WTC11 (cell line): ENCODE data around the gene TRIM38. TPM values are rescaled to one million over a fixed set of nuclear protein-coding genes. Genes with fewer than 3 reads are reported as not detected.

Experiments used
- ATAC-seq: fragments of 200-7000 bp; cut with Tn5 transposase; 2 replicates; pipeline ENCODE4 v1.10.0; 2021; ENCODE audit warnings: mild to moderate bottlenecking, moderate library complexity
- CTCF ChIA-PET: fragments of 300-600 bp; sonication (Branson Sonifier 250); formaldehyde crosslinking; loops from one replicate; lab custom pipeline; 2021; ENCODE audit warnings: antibody characterized with exemption; lab: Charles Lee
- POLR2A ChIA-PET: fragments of 350-600 bp; sonication (Branson Sonifier 250); formaldehyde crosslinking; loops from one replicate; lab custom pipeline; 2021; ENCODE audit warnings: antibody characterized with exemption; lab: Charles Lee
- DNase-seq: peaks from one replicate; pipeline ENCODE4 v3.0.0; 2021; ENCODE audit warnings: low spot score
- H3K27ac Mint-ChIP-seq: 2 replicates; pipeline ENCODE4 v1.8.0; 2021; ENCODE audit warnings: mixed read lengths
- H3K27me3 Mint-ChIP-seq: 2 replicates; pipeline ENCODE4 v1.8.0; 2021; ENCODE audit warnings: low read depth, mild to moderate bottlenecking, moderate library complexity, mixed read lengths
- H3K36me3 Mint-ChIP-seq: 2 replicates; pipeline ENCODE4 v1.8.0; 2021; ENCODE audit warnings: mixed read lengths
- H3K4me1 Mint-ChIP-seq: 2 replicates; pipeline ENCODE4 v1.8.0; 2022; ENCODE audit warnings: mixed read lengths
- H3K4me3 Mint-ChIP-seq: 2 replicates; pipeline ENCODE4 v1.8.0; 2021; ENCODE audit warnings: mild to moderate bottlenecking, moderate library complexity, mixed read lengths
- H3K9me3 Mint-ChIP-seq: 2 replicates; pipeline ENCODE4 v1.8.0; 2021; ENCODE audit warnings: mixed read lengths
- ARID4B ChIP-seq: sonication (generic); formaldehyde crosslinking; IDR thresholded peaks from 2 replicates; pipeline ENCODE4 v1.8.0; 2023; ENCODE audit warnings: missing genetic modification reagents, mild to moderate bottlenecking, borderline replicate concordance
- EMX1 ChIP-seq: fragments of 250-450 bp; sonication (Bioruptor Pico); IDR thresholded peaks from 2 replicates; pipeline ENCODE4 v1.8.0; 2021; ENCODE audit warnings: mild to moderate bottlenecking
- FOXP1 ChIP-seq: sonication (generic); formaldehyde crosslinking; IDR thresholded peaks from 2 replicates; pipeline ENCODE4 v1.8.0; 2022; ENCODE audit warnings: missing genetic modification reagents, mild to moderate bottlenecking, moderate library complexity, borderline replicate concordance
- SMAD3 ChIP-seq: sonication (generic); formaldehyde crosslinking; IDR thresholded peaks from 2 replicates; pipeline ENCODE4 v1.8.0; 2022; ENCODE audit warnings: missing genetic modification reagents, mild to moderate bottlenecking, borderline replicate concordance
- SP1 ChIP-seq: sonication (generic); formaldehyde crosslinking; conservative IDR thresholded peaks from 2 replicates; pipeline ENCODE4 v1.8.1; 2022; ENCODE audit warnings: missing genetic modification reagents
- TEAD4 ChIP-seq: sonication (generic); formaldehyde crosslinking; IDR thresholded peaks from 2 replicates; pipeline ENCODE4 v1.8.0; 2022; ENCODE audit warnings: mild to moderate bottlenecking, missing genetic modification reagents
- TP53 ChIP-seq: sonication (generic); formaldehyde crosslinking; IDR thresholded peaks from 2 replicates; pipeline ENCODE4 v1.8.1; 2023; ENCODE audit warnings: mild to moderate bottlenecking, missing genetic modification reagents
- ZNF121 ChIP-seq: sonication (generic); formaldehyde crosslinking; IDR thresholded peaks from 2 replicates; pipeline ENCODE4 v1.8.0; 2023; ENCODE audit warnings: missing genetic modification reagents
- ZNF396 ChIP-seq: fragments of 250-450 bp; sonication (Bioruptor Pico); IDR thresholded peaks from 2 replicates; pipeline ENCODE4 v1.8.0; 2021; ENCODE audit warnings: mild to moderate bottlenecking, moderate library complexity, borderline replicate concordance
- total RNA-seq: library from RNA; stranded (reverse); gene quantifications from 3 replicates; pipeline ENCODE4 v1.2.3, GENCODE V29; 2021
- TF ChIP-seq, protein P1 (sequence below): sonication (generic); formaldehyde crosslinking; IDR thresholded peaks from 2 replicates; pipeline ENCODE4 v1.8.0; 2022; ENCODE audit warnings: missing genetic modification reagents
- TF ChIP-seq, protein P2 (sequence below): fragments of 250-450 bp; sonication (Bioruptor Pico); IDR thresholded peaks from 2 replicates; pipeline ENCODE4 v1.9.0; 2021; ENCODE audit warnings: mild to moderate bottlenecking
- TF ChIP-seq, protein P3 (sequence below): sonication (generic); formaldehyde crosslinking; IDR thresholded peaks from 2 replicates; pipeline ENCODE4 v1.8.1; 2022; ENCODE audit warnings: low read depth, missing genetic modification reagents, borderline replicate concordance

TRIM38 gene
- total RNA-seq, 1 experiment from 2014 or later: 1.6 TPM

DNA sequence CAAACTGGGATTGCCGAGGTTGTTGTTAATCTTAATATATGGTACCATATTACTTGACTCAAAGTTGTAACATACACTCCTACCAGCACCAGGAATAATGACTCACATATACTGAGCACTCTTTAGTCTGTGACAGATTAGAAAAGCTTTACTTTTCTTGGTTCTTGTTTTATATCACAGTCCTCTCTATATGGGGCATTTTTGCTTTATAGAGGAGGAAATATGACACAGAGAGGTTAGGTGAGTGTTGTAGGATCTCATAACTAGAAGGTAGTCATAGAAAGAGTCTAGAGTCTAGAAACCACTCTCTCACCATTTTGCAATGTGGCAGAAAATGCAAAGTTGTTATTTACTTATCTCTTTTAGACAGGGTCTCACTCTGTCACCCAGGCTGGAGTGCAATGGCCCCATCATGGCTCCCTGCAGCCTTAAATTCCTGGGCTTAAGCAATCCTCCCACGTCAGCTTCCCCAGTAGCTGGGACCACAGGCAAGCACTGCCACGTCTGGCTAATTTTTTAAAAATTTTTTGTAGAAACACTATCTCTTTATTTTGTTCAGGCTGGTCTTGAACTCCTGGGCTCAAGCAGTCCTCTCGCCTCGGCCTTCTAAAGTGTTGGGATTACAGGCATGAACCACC is 13.4 kb downstream of the TRIM38 start:
- Mint-ChIP-seq H3K9me3 (no peaks in the 10 kb centered on the region), H3K4me1 (peaks cover 7% of the 10 kb centered on the region), H3K27ac (no peak overlapping the region), H3K4me3 (no peak overlapping the region), H3K27me3 (no peaks in the 10 kb centered on the region), H3K36me3 (peaks cover 6% of the 10 kb centered on the region)
- TF ChIP-seq ARID4B (CRISPR knock-in tag): no peak
- CTCF ChIA-PET: no interaction called here
- DNase-seq: no peak
- POLR2A ChIA-PET: no interaction called here
- ATAC-seq: no peak

DNA sequence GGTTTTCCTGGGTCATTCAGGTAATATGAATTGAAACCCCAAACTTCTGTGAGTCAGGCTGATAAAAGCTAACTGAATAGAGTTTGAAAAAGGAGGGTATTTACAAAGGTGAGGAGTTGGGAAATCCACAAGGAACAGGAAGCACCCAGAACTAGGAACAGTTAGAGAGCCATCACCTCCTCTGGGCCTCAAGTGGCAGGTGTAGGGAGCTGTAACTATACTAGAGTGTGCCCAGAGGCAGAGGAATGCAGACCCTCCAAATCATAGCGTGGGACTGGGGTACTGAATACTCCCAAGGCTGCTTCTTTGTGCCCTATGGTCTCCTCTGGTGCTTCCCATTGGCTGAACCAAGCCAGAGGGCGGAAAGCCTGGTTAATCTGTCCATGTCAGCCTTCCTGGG is 18.3 kb downstream of the TRIM38 start:
- TF ChIP-seq ZNF121 (no peak), EMX1 (no peak), TEAD4 (CRISPR knock-in tag) (no peak), TP53 (CRISPR knock-in tag) (no peak), SP1 (CRISPR knock-in tag) (no peak), SMAD3 (no peak), FOXP1 (CRISPR knock-in tag) (no peak), ZNF396 (no peak)
- TF ChIP-seq, protein P1, sequence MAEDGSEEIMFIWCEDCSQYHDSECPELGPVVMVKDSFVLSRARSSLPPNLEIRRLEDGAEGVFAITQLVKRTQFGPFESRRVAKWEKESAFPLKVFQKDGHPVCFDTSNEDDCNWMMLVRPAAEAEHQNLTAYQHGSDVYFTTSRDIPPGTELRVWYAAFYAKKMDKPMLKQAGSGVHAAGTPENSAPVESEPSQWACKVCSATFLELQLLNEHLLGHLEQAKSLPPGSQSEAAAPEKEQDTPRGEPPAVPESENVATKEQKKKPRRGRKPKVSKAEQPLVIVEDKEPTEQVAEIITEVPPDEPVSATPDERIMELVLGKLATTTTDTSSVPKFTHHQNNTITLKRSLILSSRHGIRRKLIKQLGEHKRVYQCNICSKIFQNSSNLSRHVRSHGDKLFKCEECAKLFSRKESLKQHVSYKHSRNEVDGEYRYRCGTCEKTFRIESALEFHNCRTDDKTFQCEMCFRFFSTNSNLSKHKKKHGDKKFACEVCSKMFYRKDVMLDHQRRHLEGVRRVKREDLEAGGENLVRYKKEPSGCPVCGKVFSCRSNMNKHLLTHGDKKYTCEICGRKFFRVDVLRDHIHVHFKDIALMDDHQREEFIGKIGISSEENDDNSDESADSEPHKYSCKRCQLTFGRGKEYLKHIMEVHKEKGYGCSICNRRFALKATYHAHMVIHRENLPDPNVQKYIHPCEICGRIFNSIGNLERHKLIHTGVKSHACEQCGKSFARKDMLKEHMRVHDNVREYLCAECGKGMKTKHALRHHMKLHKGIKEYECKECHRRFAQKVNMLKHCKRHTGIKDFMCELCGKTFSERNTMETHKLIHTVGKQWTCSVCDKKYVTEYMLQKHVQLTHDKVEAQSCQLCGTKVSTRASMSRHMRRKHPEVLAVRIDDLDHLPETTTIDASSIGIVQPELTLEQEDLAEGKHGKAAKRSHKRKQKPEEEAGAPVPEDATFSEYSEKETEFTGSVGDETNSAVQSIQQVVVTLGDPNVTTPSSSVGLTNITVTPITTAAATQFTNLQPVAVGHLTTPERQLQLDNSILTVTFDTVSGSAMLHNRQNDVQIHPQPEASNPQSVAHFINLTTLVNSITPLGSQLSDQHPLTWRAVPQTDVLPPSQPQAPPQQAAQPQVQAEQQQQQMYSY (CRISPR knock-in tag): no peak
- TF ChIP-seq, protein P2, sequence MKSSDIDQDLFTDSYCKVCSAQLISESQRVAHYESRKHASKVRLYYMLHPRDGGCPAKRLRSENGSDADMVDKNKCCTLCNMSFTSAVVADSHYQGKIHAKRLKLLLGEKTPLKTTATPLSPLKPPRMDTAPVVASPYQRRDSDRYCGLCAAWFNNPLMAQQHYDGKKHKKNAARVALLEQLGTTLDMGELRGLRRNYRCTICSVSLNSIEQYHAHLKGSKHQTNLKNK (CRISPR knock-in tag): no peak
- TF ChIP-seq, protein P3, sequence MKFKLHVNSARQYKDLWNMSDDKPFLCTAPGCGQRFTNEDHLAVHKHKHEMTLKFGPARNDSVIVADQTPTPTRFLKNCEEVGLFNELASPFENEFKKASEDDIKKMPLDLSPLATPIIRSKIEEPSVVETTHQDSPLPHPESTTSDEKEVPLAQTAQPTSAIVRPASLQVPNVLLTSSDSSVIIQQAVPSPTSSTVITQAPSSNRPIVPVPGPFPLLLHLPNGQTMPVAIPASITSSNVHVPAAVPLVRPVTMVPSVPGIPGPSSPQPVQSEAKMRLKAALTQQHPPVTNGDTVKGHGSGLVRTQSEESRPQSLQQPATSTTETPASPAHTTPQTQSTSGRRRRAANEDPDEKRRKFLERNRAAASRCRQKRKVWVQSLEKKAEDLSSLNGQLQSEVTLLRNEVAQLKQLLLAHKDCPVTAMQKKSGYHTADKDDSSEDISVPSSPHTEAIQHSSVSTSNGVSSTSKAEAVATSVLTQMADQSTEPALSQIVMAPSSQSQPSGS (CRISPR knock-in tag): no peak
- TF ChIP-seq, all 79 proteins: peak for 0
- no peaks in the 10 kb centered on the region for H3K9me3 Mint-ChIP-seq
- ATAC-seq: peak; percentile 84
- no peak overlapping the region for H3K27ac Mint-ChIP-seq
- no peaks in the 10 kb centered on the region for H3K27me3 Mint-ChIP-seq
- DNase-seq: no peak
- H3K4me3 Mint-ChIP-seq: no peak overlapping the region
- no peaks in the 10 kb centered on the region for H3K36me3 Mint-ChIP-seq
- ChIA-PET CTCF (interaction anchor here (1.4 to 1.8 kb wide), 2 partner anchors 12 to 99 kb away, joined by 3 to 4 read pairs; no protein-coding TSS in a partner anchor), POLR2A (interaction anchor here (0.6 kb wide), 1 partner anchor 34 kb away, joined by 3 read pairs; no protein-coding TSS in a partner anchor)
- H3K4me1 Mint-ChIP-seq: peaks cover 7% of the 10 kb centered on the region
